Measurements from ENCODE around the gene CAMK2N1. TPM values are rescaled to one million over a fixed set of nuclear protein-coding genes. Genes with fewer than 3 reads are reported as not detected.

The CAMK2N1 gene
- total RNA-seq, 1 experiment from 2014 or later = 10.1 TPM

DNA sequence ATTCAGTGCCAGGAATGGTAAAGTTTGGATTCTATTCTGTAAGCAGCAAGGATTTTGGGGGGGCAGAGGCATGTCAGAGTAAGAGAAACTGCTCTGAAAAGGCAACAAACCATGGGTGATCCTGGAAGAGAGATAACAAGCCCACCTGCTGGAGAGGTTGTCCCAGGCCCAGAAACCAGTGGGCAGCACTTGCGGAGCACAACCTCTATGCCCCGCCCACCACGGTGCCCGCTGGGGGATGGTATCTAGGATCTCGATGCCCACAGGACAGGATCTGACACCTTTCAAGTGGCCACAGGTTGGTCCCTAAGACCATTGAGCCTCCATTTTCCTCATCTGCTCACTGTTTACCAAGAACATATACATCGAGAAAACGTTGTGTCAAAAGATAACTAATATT, 42.2 kb upstream of the CAMK2N1 start:
- CTCF ChIA-PET = no interaction called here
- POLR2A ChIA-PET = interaction anchor here (0.5 kb wide), 1 partner anchor 84 kb away, joined by 3 read pairs; no protein-coding TSS in a partner anchor
- Mint-ChIP-seq H3K36me3 (no peaks in the 10 kb centered on the region), H3K9me3 (no peaks in the 10 kb centered on the region), H3K4me3 (no peak overlapping the region), H3K27me3 (ENCODE audit: low read depth) (peaks cover 39% of the 10 kb centered on the region), H3K4me1 (no peaks in the 10 kb centered on the region), H3K27ac (no peak overlapping the region)
- TF ChIP-seq MXD4 (CRISPR knock-in tag; IDR thresholded peaks at IDR 0.05; ENCODE audit: borderline replicate concordance) (no peak), PRDM15 (CRISPR knock-in tag; IDR thresholded peaks at IDR 0.05) (no peak)
- ATAC-seq = 0 out of 2 replicates have a peak, but pooled peaks have one; percentile 16
- DNase-seq (ENCODE audit: low spot score) = no peak

DNA sequence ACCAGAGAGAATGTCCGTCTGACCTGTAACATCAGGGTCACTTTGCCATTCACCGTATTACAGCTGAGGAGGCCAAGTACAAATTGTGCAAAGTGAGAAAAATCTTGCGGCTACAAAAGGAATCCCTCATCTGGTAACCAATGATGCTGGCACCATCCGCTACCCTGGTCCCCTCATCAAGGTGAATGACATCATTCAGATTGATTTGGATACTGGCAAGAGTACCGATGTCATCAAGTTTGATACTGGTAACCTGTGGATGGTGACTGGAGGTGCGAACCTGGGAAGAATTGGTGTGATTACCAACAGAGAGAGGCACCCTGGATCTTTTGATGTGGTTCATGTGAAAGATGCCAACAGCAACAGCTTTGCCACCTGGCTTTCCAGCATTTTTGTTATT, 40.3 kb upstream of the CAMK2N1 start:
- TF ChIP-seq, protein P1, sequence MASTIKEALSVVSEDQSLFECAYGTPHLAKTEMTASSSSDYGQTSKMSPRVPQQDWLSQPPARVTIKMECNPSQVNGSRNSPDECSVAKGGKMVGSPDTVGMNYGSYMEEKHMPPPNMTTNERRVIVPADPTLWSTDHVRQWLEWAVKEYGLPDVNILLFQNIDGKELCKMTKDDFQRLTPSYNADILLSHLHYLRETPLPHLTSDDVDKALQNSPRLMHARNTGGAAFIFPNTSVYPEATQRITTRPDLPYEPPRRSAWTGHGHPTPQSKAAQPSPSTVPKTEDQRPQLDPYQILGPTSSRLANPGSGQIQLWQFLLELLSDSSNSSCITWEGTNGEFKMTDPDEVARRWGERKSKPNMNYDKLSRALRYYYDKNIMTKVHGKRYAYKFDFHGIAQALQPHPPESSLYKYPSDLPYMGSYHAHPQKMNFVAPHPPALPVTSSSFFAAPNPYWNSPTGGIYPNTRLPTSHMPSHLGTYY (CRISPR knock-in tag; IDR thresholded peaks at IDR 0.05) = no peak
- TF ChIP-seq ZNF138 (CRISPR knock-in tag; conservative IDR thresholded peaks at IDR 0.05) (no peak), ETV6 (CRISPR knock-in tag; IDR thresholded peaks at IDR 0.05) (no peak), CREB1 (CRISPR knock-in tag; IDR thresholded peaks at IDR 0.05) (no peak), CREM (CRISPR knock-in tag; IDR thresholded peaks at IDR 0.05) (no peak), TEAD1 (CRISPR knock-in tag; IDR thresholded peaks at IDR 0.05) (no peak), MYBL2 (CRISPR knock-in tag; IDR thresholded peaks at IDR 0.05) (no peak), GRHL2 (CRISPR knock-in tag; IDR thresholded peaks at IDR 0.05; ENCODE audit: insufficient replicate concordance, severe bottlenecking) (no peak), RORB (CRISPR knock-in tag; IDR thresholded peaks at IDR 0.05) (no peak), FOXJ3 (CRISPR knock-in tag; IDR thresholded peaks at IDR 0.05; ENCODE audit: borderline replicate concordance) (no peak), ZBTB21 (CRISPR knock-in tag; IDR thresholded peaks at IDR 0.05; ENCODE audit: borderline replicate concordance) (no peak), AFF4 (CRISPR knock-in tag; IDR thresholded peaks at IDR 0.05; ENCODE audit: borderline replicate concordance) (no peak), PRRX2 (CRISPR knock-in tag; IDR thresholded peaks at IDR 0.05) (no peak), SP1 (CRISPR knock-in tag; conservative IDR thresholded peaks at IDR 0.05) (no peak), ZNF532 (CRISPR knock-in tag; IDR thresholded peaks at IDR 0.05; ENCODE audit: borderline replicate concordance) (no peak), E2F4 (CRISPR knock-in tag; IDR thresholded peaks at IDR 0.05; ENCODE audit: borderline replicate concordance, low read depth) (no peak), ZNF423 (CRISPR knock-in tag; IDR thresholded peaks at IDR 0.05) (no peak)
- TF ChIP-seq, protein P2, sequence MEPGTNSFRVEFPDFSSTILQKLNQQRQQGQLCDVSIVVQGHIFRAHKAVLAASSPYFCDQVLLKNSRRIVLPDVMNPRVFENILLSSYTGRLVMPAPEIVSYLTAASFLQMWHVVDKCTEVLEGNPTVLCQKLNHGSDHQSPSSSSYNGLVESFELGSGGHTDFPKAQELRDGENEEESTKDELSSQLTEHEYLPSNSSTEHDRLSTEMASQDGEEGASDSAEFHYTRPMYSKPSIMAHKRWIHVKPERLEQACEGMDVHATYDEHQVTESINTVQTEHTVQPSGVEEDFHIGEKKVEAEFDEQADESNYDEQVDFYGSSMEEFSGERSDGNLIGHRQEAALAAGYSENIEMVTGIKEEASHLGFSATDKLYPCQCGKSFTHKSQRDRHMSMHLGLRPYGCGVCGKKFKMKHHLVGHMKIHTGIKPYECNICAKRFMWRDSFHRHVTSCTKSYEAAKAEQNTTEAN (CRISPR knock-in tag; IDR thresholded peaks at IDR 0.05) = no peak
- CTCF ChIA-PET = interaction anchor here (0.8 to 1.8 kb wide), 3 partner anchors 26 to 171 kb away, joined by 3 read pairs; partner anchors contain the start of genes FAM43B and PINK1

More for the DNA sequence above, 40.3 kb upstream of the CAMK2N1 start:
- Mint-ChIP-seq H3K36me3 (no peaks in the 10 kb centered on the region), H3K4me1 (0 out of 2 replicates have a peak, but pooled peaks cover 4% of the 10 kb centered on the region), H3K27ac (no peak overlapping the region), H3K27me3 (ENCODE audit: low read depth) (peaks cover 39% of the 10 kb centered on the region), H3K9me3 (no peaks in the 10 kb centered on the region), H3K4me3 (no peak overlapping the region)
- POLR2A ChIA-PET = no interaction called here
- ATAC-seq (no peak), DNase-seq (ENCODE audit: low spot score) (no peak)

Measured in WTC11 (cell line).